GM12892 (cell line): ENCODE results near the gene ALS2.
"Not testable (repeated sequence)": the region's sequence is repeated elsewhere in the genome, so short reads cannot be mapped to it uniquely, and the experiment has no call there.

Experiments used
- DNase-seq: peaks from one replicate; pipeline ENCODE4 v3.0.0; 2011; ENCODE audit not compliant: insufficient read length
- FAIRE-seq: peaks from 2 replicates; lab custom pipeline; 2011; peaks lifted over from hg19 to GRCh38; lab: Jason Lieb, UNC
- POLR2A ChIP-seq: IDR thresholded peaks from 2 replicates; pipeline ENCODE4 v1.6.1; 2011; ENCODE audit warnings: low read depth, low read length, control low read depth
- POLR2AphosphoS5 ChIP-seq: IDR thresholded peaks from 2 replicates; pipeline ENCODE4 v1.6.1; 2011; ENCODE audit warnings: low read depth, low read length, control low read depth
- TAF1 ChIP-seq: IDR thresholded peaks from 2 replicates; pipeline ENCODE4 v1.6.1; 2011; ENCODE audit warnings: low read depth, mild to moderate bottlenecking, control low read depth, low read length, borderline replicate concordance

ALS2 gene

DNA sequence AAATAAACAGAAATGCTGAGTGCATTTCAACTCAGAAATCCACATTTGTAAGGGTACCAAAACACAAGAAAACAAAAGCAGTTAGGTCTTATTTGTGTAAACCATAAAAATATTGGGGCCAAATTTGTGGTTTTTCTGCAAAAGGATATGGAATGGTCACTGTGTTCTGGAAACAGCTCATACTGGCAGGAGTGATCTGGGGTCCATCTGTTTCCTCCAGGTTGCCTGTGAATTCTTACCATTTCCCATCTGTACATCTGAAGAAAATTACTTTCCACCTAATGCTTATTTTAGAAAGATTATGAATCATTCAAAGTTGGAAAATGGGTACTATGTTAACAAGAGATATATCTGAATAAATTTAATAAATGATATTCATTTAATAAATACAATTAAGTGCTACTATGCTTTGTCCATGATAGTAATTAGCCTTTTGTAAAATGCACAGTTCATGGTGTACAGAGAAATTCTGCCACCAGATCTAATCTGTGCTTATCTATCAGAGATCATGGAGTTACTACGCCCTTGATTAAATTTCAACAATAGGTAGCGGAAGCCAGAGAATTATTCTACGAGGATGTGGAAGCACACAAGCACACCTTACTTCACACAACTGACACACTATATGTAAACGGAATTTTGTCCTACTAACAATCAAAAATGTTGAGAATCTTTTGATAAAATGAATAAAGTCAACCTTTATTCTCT is 10.9 kb downstream of the ALS2 start:
- DNase-seq = no peak
- no peak for FAIRE-seq
- TF ChIP-seq POLR2AphosphoS5 (no peak), POLR2A (no peak), TAF1 (no peak)

DNA sequence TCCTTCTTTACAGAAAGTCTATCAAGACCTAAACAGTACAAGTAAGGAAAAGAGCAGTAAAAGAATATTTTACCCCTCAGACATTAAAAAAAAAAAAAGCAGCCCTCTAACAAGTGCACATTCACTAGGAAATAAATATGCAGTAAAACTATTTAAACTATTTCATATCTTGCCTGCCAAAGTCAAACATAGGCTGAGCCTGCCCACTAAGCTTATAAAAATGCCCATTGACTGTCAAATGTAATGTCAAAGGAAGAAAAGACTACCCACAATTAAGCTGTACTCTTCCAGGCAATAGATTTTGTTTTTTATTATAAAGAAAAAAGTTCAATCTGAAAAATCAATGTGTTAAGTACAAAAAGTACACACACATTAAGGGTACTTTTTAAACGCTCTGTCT is 11.8 kb downstream of the ALS2 start:
- no peak for FAIRE-seq
- no peak for DNase-seq
- no peak for TF ChIP-seq TAF1
- TF ChIP-seq POLR2A = no peak
- no peak for TF ChIP-seq POLR2AphosphoS5

GRCh38 chr2:201765799-201766198 is 14.9 kb downstream of the ALS2 start:
- FAIRE-seq (no peak), DNase-seq (no peak)
- no peak for TF ChIP-seq POLR2AphosphoS5
- TF ChIP-seq TAF1 = no peak
- TF ChIP-seq POLR2A = no peak

- FAIRE-seq, DNase-seq: not testable (repeated sequence)
These were observed 16.3 kb downstream of the ALS2 start for GRCh38 chr2:201764469-201764868.

DNA sequence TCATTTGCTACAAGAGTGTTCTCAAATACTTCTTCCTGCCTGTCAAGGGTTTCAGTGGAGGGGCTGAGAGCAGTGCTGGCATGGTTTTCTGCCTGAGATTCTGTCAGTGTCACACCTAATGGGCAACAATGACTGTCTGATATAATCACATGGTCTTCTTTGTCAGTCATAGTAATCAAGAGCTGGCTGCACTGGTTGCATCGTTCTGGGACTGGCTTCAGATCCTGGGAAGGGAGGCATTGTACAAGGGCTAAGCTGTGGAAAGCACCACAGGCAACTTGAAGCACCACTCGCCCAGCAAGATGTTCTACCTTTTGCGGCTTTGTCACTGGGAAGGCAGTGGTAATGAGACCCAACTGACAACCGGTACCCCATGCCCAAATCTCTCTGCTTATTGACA is 19.6 kb downstream of the ALS2 start:
- no peak for TF ChIP-seq TAF1
- no peak for TF ChIP-seq POLR2AphosphoS5
- TF ChIP-seq POLR2A = no peak
- FAIRE-seq = no peak

GRCh38 chr2:201759567-201759966 is 21.2 kb downstream of the ALS2 start:
- FAIRE-seq = no peak
- no peak for DNase-seq
- no peak for TF ChIP-seq POLR2AphosphoS5
- TF ChIP-seq POLR2A = no peak
- no peak for TF ChIP-seq TAF1

More for the DNA sequence above, 19.6 kb downstream of the ALS2 start:
- no peak for DNase-seq

DNA sequence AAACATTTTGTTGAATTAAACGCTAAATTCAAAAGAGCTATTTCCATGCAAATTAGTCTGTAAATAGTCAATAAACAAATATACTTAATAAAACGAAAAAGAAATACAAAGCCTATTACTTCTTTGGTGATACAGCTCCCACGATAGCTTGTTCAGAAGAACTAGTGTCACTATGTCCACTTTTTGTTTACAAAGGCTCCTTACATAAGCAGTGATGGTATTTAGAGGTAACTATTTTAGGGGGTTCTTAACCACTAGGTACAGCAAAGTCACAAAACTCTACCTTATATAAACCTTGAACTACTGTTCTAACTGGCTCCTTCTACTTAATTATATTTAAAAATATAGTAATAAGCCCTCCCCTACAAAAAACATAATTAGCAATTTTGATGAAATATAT is 21.9 kb downstream of the ALS2 start:
- TF ChIP-seq POLR2A (no peak), TAF1 (no peak), POLR2AphosphoS5 (no peak)
- no peak for FAIRE-seq
- DNase-seq = no peak

GRCh38 chr2:201758234-201758633 is 22.5 kb downstream of the ALS2 start:
- DNase-seq = no peak
- TF ChIP-seq POLR2A = no peak
- TF ChIP-seq TAF1 = no peak
- no peak for TF ChIP-seq POLR2AphosphoS5
- FAIRE-seq = no peak

DNA sequence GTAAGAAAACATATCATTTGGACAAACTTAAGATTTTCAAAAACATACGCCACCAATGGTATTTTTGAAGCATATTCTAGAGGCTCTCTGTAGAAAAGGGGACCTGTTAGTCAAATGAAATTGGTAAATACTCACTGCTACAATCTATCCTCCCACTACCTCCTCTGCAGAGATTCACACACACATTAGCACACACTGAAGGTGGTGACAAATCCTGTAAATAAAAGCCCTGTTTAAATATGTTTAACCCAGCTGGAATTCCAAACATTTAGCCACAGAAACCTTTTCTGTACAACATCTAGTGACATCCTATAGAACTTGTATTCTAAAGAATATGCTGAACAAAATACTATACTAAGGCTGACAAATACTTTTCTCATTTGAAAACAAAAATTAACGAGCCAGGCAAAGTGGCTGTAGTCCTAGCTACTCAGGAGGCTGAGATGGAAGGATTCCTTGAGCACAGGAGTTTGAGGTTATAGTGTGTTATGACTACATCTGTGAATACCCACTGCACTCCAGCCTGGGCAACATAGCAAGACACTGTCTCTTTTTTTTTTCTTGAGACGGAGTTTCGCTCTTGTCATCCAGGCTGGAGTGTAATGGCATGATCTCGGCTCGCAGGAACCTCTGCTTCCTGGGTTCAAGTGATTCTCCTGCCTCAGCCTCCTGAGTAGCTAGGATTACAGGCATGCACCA is 25.9 kb downstream of the ALS2 start:
- DNase-seq (no peak), FAIRE-seq (no peak)
- TF ChIP-seq POLR2AphosphoS5 (no peak), TAF1 (no peak), POLR2A (no peak)

DNA sequence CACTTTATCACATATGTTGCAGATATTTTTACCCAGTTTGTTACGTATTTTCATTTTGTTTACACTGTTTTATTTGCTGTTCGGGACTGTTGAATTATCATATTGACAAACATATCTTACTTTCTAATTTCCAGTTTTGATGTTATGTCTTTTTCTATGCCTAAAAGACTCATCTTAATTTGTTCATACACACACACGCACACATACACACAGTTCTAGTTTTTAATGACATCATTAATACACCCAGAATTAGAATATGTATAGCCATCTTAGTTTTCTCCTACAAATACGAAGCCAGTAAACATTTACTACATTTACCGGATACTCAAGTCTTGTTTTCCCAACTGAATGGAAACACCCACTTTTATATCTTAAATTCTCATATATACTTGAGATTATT is 29.2 kb downstream of the ALS2 start:
- DNase-seq (no peak), FAIRE-seq (no peak)
- TF ChIP-seq TAF1 = no peak
- TF ChIP-seq POLR2AphosphoS5 = no peak
- TF ChIP-seq POLR2A = no peak

DNA sequence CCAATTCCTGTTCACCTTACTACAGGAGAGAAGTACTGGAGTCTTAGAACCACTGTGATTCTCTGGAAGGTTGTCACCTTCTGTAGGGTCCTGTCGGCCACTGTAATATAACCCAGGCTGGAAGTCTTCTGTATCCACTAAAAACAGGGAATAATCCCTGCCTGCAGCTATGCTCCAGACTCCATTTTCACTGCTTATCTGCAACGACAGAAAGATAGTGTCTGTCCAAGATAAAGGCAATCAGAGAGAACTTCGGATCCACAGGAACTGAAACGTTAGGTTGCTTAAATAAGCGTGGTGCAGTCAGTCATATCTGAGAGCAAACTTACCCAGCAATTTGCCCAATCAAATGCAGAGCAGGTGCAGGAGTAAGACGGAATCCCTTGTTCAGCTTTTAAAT is 34.2 kb downstream of the ALS2 start:
- FAIRE-seq (no peak), DNase-seq (no peak)
- TF ChIP-seq TAF1 = no peak
- no peak for TF ChIP-seq POLR2A
- TF ChIP-seq POLR2AphosphoS5 = no peak

- FAIRE-seq = no peak
- no peak for TF ChIP-seq POLR2AphosphoS5
- TF ChIP-seq POLR2A = no peak
- TF ChIP-seq TAF1 = no peak
- DNase-seq = no peak
These were observed 45.2 kb downstream of the ALS2 start for GRCh38 chr2:201735486-201735885.
